NT2/D1 (cell line): Measurements from ENCODE around the gene SNRNP48.

Experiments
- DNase-seq: peaks from one replicate; pipeline ENCODE4 v3.0.0-alpha.2; 2011; ENCODE audit warnings: low read depth, low spot score
- H3K27me3 ChIP-seq: 2 replicates; pipeline ENCODE4 v1.6.0; 2011; ENCODE audit warnings: mild to moderate bottlenecking; ENCODE audit not compliant: insufficient read length, insufficient read depth
- H3K36me3 ChIP-seq: 2 replicates; pipeline ENCODE4 v1.6.1; 2011; ENCODE audit warnings: mild to moderate bottlenecking, low read length, mixed read lengths; ENCODE audit not compliant: insufficient read depth, insufficient read length
- H3K4me1 ChIP-seq: 2 replicates; pipeline ENCODE4 v1.5.1; 2011; ENCODE audit not compliant: insufficient read depth, insufficient read length
- H3K4me3 ChIP-seq: 2 replicates; pipeline ENCODE4 v1.5.1; 2011; ENCODE audit warnings: low read depth; ENCODE audit not compliant: insufficient read length
- H3K9ac ChIP-seq: 2 replicates; pipeline ENCODE4 v1.6.0; 2011; ENCODE audit warnings: low read depth; ENCODE audit not compliant: insufficient read length
- H3K9me3 ChIP-seq: 2 replicates; pipeline ENCODE4 v1.5.1; 2011; ENCODE audit warnings: mild to moderate bottlenecking, low read length; ENCODE audit not compliant: insufficient read depth
- SUZ12 ChIP-seq: IDR thresholded peaks from 2 replicates; pipeline ENCODE4 v1.6.1; 2011; ENCODE audit not compliant: insufficient read length, insufficient read depth; ENCODE audit errors: extremely low read depth
- YY1 ChIP-seq: IDR thresholded peaks from 2 replicates; pipeline ENCODE4 v1.6.1; 2011; ENCODE audit not compliant: insufficient read length, insufficient read depth
- ZNF274 ChIP-seq: IDR thresholded peaks from 2 replicates; pipeline ENCODE4 v1.6.1; 2011; ENCODE audit warnings: mild to moderate bottlenecking, low read depth, low read length

Gene SNRNP48

GRCh38 chr6:7589949-7590917, at the start of gene SNRNP48:
SNRNP48 (plus strand) TSS chr6:7590198; CDS start chr6:7590258, 60 bp downstream.
- no peaks in the 10 kb centered on the region for H3K27me3 ChIP-seq
- H3K36me3 ChIP-seq, result peaks cover 34% of the 10 kb centered on the region
- no peaks in the 10 kb centered on the region for H3K9me3 ChIP-seq
- H3K9ac ChIP-seq, result peak within 1 kb of the TSS; percentile 80
- DNase-seq, result peak; percentile 79
- TF ChIP-seq YY1 (peak; percentile 18), ZNF274 (no peak)
- no peaks in the 10 kb centered on the region for H3K4me1 ChIP-seq
- H3K4me3 ChIP-seq, result peak within 1 kb of the TSS; percentile 82

GRCh38 chr6:7540595-7540994, 49.4 kb upstream of the SNRNP48 start:
- TF ChIP-seq SUZ12, result no peak
- peak overlapping the region; percentile 44 for H3K9ac ChIP-seq
- H3K9me3 ChIP-seq, result no peaks in the 10 kb centered on the region
- no peaks in the 10 kb centered on the region for H3K4me1 ChIP-seq
- H3K4me3 ChIP-seq, result peak overlapping the region; percentile 30
- H3K36me3 ChIP-seq, result no peaks in the 10 kb centered on the region
- no peaks in the 10 kb centered on the region for H3K27me3 ChIP-seq
- no peak for DNase-seq

- peak within 1 kb of the TSS; percentile 71 for H3K4me3 ChIP-seq
- TF ChIP-seq SUZ12 (no peak), YY1 (no peak), ZNF274 (no peak)
- no peaks in the 10 kb centered on the region for H3K36me3 ChIP-seq
- H3K9ac ChIP-seq, result peak within 1 kb of the TSS; percentile 92
- no peak for DNase-seq
- H3K9me3 ChIP-seq, result no peaks in the 10 kb centered on the region
- H3K4me1 ChIP-seq, result no peaks in the 10 kb centered on the region
- no peaks in the 10 kb centered on the region for H3K27me3 ChIP-seq
These were observed 48.6 kb upstream of the SNRNP48 start, which contains the start of gene DSP for GRCh38 chr6:7541175-7542064. DSP (plus strand) TSS chr6:7541671; CDS start chr6:7541916, 245 bp downstream.

- TF ChIP-seq YY1 (no peak), ZNF274 (no peak), SUZ12 (no peak)
- no peaks in the 10 kb centered on the region for H3K27me3 ChIP-seq
- no peak for DNase-seq
- peak overlapping the region; percentile 92 for H3K9ac ChIP-seq
- H3K9me3 ChIP-seq, result no peaks in the 10 kb centered on the region
- H3K4me1 ChIP-seq, result no peaks in the 10 kb centered on the region
- H3K4me3 ChIP-seq, result peak overlapping the region; percentile 71
- H3K36me3 ChIP-seq, result peaks cover 2% of the 10 kb centered on the region
These were observed 47.7 kb upstream of the SNRNP48 start for GRCh38 chr6:7542065-7542873.

GRCh38 chr6:7542874-7543624, 46.9 kb upstream of the SNRNP48 start:
- Histone ChIP-seq H3K4me3 (peak overlapping the region; percentile 71), H3K9ac (peak overlapping the region; percentile 92), H3K36me3 (peaks cover 2% of the 10 kb centered on the region), H3K9me3 (no peaks in the 10 kb centered on the region), H3K27me3 (no peaks in the 10 kb centered on the region), H3K4me1 (no peaks in the 10 kb centered on the region)
- DNase-seq, result no peak
- TF ChIP-seq YY1 (no peak), ZNF274 (no peak), SUZ12 (no peak)

GRCh38 chr6:7543789-7544424, 46.1 kb upstream of the SNRNP48 start:
- Histone ChIP-seq H3K9me3 (no peaks in the 10 kb centered on the region), H3K4me1 (peaks cover 2% of the 10 kb centered on the region), H3K27me3 (no peaks in the 10 kb centered on the region), H3K4me3 (peak overlapping the region; percentile 11), H3K36me3 (peaks cover 2% of the 10 kb centered on the region), H3K9ac (peak overlapping the region; percentile 21)
- no peak for DNase-seq
- TF ChIP-seq YY1 (no peak), SUZ12 (no peak), ZNF274 (no peak)
